Effector memory CD4-positive, alpha-beta T cell (primary cell): ENCODE data around the gene RAMP3.

Experiments used
- DNase-seq, 3 donors: peaks; one replicate each; pipeline ENCODE4 v3.0.0-alpha.2; 2020
- H3K27ac ChIP-seq: 2 replicates; pipeline ENCODE4 v1.7.0; 2013; ENCODE audit warnings: mild to moderate bottlenecking, low read length, moderate library complexity; ENCODE audit not compliant: insufficient read depth, poor library complexity, severe bottlenecking
- H3K27me3 ChIP-seq: replicated peaks from 2 replicates; pipeline ENCODE4 v1.7.0; 2013; ENCODE audit warnings: mild to moderate bottlenecking, low read length; ENCODE audit not compliant: insufficient read depth, control insufficient read depth, poor library complexity, severe bottlenecking
- H3K36me3 ChIP-seq: 2 replicates; pipeline ENCODE4 v1.7.0; 2013; ENCODE audit warnings: mild to moderate bottlenecking, low read length, moderate library complexity; ENCODE audit not compliant: control insufficient read depth, insufficient read depth
- H3K4me1 ChIP-seq: 2 replicates; pipeline ENCODE4 v1.7.0; 2013; ENCODE audit warnings: low read length, mild to moderate bottlenecking; ENCODE audit not compliant: control insufficient read depth, insufficient read depth, poor library complexity, severe bottlenecking
- H3K4me3 ChIP-seq: 2 replicates; pipeline ENCODE4 v1.7.0; 2013; ENCODE audit warnings: low read length, low read depth, mild to moderate bottlenecking; ENCODE audit not compliant: insufficient read depth, poor library complexity, severe bottlenecking
- H3K9me3 ChIP-seq: 2 replicates; pipeline ENCODE4 v1.7.0; 2013; ENCODE audit warnings: mild to moderate bottlenecking, low read length, moderate library complexity; ENCODE audit not compliant: control insufficient read depth

RAMP3 gene

GRCh38 chr7:45131891-45132290, 25.7 kb upstream of the RAMP3 start:
- H3K9me3 ChIP-seq = no peaks in the 10 kb centered on the region
- no peaks in the 10 kb centered on the region for H3K4me1 ChIP-seq
- DNase-seq = no peak
- no peak overlapping the region for H3K27ac ChIP-seq
- no peaks in the 10 kb centered on the region for H3K27me3 ChIP-seq
- no peak overlapping the region for H3K4me3 ChIP-seq
- H3K36me3 ChIP-seq = no peaks in the 10 kb centered on the region

- Histone ChIP-seq H3K9me3 (no peaks in the 10 kb centered on the region), H3K4me1 (no peaks in the 10 kb centered on the region), H3K36me3 (no peaks in the 10 kb centered on the region), H3K27ac (no peak overlapping the region), H3K27me3 (no peaks in the 10 kb centered on the region), H3K4me3 (no peak overlapping the region)
- DNase-seq = no peak
Measured at GRCh38 chr7:45132708-45133320, 24.8 kb upstream of the RAMP3 start.

- H3K36me3 ChIP-seq = no peaks in the 10 kb centered on the region
- no peaks in the 10 kb centered on the region for H3K27me3 ChIP-seq
- no peak for DNase-seq
- H3K9me3 ChIP-seq = no peaks in the 10 kb centered on the region
- no peak overlapping the region for H3K27ac ChIP-seq
- no peak overlapping the region for H3K4me3 ChIP-seq
- no peaks in the 10 kb centered on the region for H3K4me1 ChIP-seq
Measured at GRCh38 chr7:45133352-45133751, 24.2 kb upstream of the RAMP3 start.

GRCh38 chr7:45133877-45134276, 23.7 kb upstream of the RAMP3 start:
- Histone ChIP-seq H3K4me3 (no peak overlapping the region), H3K36me3 (no peaks in the 10 kb centered on the region), H3K27me3 (no peaks in the 10 kb centered on the region), H3K9me3 (no peaks in the 10 kb centered on the region), H3K27ac (no peak overlapping the region), H3K4me1 (no peaks in the 10 kb centered on the region)
- no peak for DNase-seq

- H3K27me3 ChIP-seq = no peaks in the 10 kb centered on the region
- peak; percentile 26 to 56 (median 34) for DNase-seq
- H3K4me1 ChIP-seq = no peaks in the 10 kb centered on the region
- H3K4me3 ChIP-seq = no peak overlapping the region
- no peak overlapping the region for H3K27ac ChIP-seq
- H3K9me3 ChIP-seq = no peaks in the 10 kb centered on the region
- no peaks in the 10 kb centered on the region for H3K36me3 ChIP-seq
Measured at GRCh38 chr7:45136106-45137060, 21.2 kb upstream of the RAMP3 start.

GRCh38 chr7:45138433-45139267, 18.9 kb upstream of the RAMP3 start:
- no peak for DNase-seq
- H3K4me3 ChIP-seq = no peak overlapping the region
- H3K9me3 ChIP-seq = no peaks in the 10 kb centered on the region
- no peak overlapping the region for H3K27ac ChIP-seq
- no peaks in the 10 kb centered on the region for H3K4me1 ChIP-seq
- no peaks in the 10 kb centered on the region for H3K36me3 ChIP-seq
- no peaks in the 10 kb centered on the region for H3K27me3 ChIP-seq

GRCh38 chr7:45140827-45141226, 16.8 kb upstream of the RAMP3 start:
- Histone ChIP-seq H3K9me3 (no peaks in the 10 kb centered on the region), H3K27ac (no peak overlapping the region), H3K4me3 (no peak overlapping the region), H3K4me1 (no peaks in the 10 kb centered on the region), H3K27me3 (no peaks in the 10 kb centered on the region), H3K36me3 (no peaks in the 10 kb centered on the region)
- no peak for DNase-seq

GRCh38 chr7:45143616-45144015, 14.0 kb upstream of the RAMP3 start:
- no peak overlapping the region for H3K4me3 ChIP-seq
- no peaks in the 10 kb centered on the region for H3K9me3 ChIP-seq
- no peaks in the 10 kb centered on the region for H3K4me1 ChIP-seq
- DNase-seq = no peak
- H3K27ac ChIP-seq = no peak overlapping the region
- H3K36me3 ChIP-seq = no peaks in the 10 kb centered on the region
- peaks cover 3% of the 10 kb centered on the region for H3K27me3 ChIP-seq

GRCh38 chr7:45145881-45146280, 11.7 kb upstream of the RAMP3 start:
- H3K27ac ChIP-seq = no peak overlapping the region
- H3K4me1 ChIP-seq = no peaks in the 10 kb centered on the region
- no peaks in the 10 kb centered on the region for H3K36me3 ChIP-seq
- no peak for DNase-seq
- H3K27me3 ChIP-seq = peaks cover 3% of the 10 kb centered on the region
- no peak overlapping the region for H3K4me3 ChIP-seq
- H3K9me3 ChIP-seq = no peaks in the 10 kb centered on the region
